GM21619 (cell line): ENCODE data around the gene NOTCH1.

Source experiments
- ATAC-seq: cut with Tn5 transposase; IDR thresholded peaks from one replicate; pipeline ENCODE4 v1.9.1; 2021; ENCODE audit not compliant: unreplicated experiment

NOTCH1 gene

GRCh38 chr9:136532799-136533774 is 12.8 kb downstream of the NOTCH1 start:
- no peak for ATAC-seq

DNA sequence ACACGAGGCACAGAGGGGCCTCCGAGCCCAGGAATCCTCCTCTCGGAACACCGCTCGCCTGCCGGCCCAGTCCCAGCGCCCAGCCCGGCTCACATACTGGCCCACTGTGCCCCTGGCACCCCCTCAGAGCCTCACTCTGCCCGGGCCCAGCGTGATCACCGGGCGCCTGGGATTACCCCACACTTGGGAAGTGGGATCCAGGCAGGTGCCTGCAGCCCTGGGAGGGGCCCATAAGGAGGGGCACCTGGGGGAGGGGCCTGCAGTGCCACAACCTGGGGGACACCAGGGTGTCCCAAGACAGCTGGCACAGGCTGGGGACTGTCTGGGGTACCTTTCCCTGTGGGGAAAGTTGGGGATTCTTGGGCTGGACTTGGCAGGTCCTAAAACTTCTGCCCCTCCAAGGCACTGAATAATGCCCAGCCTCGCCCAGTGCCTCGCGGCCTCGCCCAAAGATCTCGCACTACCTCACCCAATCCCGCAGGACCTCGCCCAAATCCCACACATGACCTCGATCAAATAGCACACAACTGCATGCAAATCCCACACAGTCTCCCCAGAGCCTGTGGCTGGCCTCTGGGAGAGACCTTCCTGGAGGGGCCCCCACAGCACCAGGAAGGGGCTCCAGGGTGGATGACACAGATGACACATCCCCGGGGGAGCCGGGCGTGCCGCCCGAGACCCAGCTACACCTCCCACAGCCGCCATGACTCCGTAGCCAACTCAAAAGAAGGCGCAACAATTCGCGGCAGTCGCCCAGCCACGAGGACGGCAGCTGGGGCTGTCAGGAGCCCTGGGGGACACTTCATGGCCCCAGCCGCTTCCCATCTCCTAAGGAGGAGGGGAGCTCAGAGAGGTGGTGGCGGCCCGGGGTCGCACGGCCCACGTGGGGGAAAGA is 13.7 kb downstream of the NOTCH1 start:
- ATAC-seq: no peak

DNA sequence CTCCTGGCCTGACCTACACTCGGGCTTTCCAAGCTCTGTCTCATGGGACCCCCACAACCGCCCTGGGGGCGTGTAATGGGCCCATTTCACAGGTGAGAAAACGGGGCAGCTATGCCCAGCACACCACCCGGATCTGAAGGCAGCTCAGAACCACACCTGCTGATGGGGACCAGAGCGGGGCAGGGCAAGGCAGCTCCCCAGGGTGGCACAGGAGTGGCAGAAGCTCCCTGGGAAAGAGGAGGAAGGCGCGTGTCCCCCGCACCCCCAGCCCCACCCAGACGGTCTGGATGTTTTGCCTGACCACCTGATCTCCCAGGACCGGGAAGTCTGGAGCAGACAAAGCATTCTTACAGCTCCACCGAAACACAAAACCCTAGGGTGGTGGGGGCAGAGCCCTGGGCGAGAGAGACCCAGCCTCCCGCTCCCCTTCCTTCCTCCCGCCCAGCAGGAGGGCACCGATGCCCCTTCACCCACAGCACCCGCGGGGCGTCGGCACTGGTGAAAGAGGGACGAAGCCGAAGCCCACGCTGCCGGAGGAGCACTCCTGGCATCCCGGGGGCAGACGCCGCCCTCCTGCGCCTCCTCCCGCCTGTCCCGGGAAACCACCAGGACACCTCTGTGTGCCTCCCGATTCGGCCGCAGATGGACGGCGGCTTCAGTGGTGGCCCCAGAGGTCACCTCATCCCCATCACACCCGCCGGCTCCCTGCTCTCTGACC is 14.5 kb downstream of the NOTCH1 start:
- no peak for ATAC-seq

DNA sequence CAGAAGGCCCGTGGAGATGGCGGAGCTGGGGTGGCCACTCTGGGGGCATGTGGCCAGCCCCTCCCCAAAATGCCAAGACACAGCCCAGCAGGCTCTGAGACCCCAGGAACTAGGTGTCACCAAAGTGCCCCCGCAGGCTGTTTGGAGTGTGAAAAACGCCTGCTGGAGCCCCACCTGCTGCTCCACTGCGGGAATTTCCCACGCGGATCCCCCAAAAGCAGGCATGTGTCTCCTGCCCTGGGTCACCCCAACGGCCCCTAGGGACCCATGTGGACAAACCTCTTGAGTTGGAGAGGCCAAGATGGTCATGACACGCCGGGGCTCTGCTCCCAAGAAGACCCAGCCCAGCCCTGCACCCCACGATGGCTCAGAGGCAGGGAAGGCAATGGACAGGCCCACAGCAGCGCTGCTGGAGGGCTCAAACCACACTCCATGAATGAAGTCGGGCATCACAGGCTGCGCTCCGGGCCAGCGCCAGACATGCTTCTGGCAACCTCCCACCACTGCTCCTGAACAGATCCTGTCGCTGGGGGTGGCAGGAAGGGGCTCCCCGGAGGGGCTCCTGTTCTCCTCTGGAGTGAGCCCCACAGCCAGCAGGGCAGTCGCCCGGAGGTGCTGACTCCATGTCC is 15.3 kb downstream of the NOTCH1 start:
- no peak for ATAC-seq

DNA sequence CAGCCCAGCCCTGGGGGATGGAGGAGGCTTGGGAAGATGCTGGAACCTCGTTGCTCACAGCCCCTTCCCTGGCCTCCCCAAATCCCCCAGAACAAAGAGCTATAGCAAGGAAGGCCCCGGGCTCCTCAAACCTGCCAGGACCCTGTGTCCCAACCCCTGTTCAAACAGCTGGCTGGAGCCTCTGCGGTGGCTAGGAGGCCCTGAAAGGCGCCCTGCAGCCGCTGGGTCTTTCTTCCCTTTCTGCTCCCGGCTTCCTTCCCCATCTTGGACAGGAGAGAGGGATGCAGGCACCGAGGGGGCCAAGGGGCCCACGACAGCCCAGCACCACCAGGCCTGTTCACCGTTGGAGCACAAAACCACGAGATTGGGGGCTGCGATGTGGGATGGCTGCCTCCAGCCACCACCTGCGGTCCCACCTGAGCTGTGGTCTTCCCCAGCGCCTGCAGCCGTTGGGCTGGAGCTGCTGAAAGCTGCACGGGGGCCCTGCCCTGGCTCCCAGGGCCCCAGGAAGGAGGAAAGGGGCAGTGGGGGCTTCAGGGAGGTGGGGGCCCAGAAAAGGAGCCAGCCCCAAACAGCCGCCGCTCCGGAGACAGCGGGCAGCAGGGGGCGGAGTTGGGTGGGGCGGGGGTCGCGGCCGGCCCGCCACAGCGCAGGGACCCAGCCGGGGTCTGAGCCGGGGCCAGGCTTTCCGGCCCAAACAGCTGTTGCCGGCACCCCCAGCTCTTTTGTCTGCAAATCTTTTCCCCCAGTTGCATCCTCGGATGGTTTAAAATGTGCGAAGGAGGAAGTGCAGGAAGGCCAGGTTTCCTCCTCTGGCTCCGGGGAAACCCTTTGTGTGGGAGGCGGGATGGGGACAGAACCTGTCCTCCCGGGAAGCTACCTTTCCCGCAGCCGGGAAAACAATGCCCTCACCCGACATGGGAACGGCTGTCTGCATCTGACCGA is 16.1 kb downstream of the NOTCH1 start:
- no peak for ATAC-seq

DNA sequence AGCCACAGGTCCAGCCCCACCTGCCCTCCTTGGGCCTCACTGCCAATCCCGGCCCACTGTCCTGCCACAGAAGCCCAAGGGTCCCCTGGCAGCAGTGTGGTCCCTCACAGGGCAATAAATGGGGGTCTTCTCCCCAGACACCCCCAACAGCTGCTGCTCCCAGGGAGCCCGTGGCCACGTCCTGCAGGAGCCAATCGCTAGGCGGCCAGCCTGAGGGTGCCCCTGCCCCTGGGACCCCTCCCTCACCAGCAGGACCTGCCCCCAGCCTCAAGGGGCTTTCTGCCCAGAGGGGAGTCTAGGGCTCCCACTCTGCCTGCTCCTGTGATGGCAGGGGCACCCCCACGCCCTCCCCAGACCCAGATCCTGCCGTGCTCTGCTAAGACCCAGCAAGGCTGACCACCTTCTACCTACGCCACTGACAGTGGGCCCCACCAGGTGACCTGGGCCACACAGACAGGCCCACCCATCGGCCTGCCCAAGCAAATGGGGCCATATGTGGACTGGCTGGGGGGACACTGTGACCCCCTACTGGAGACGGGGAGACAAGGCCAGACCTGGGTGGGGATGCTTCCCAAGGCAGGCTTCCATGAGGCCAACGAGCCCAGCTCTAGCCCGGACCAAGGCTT is 17.0 kb downstream of the NOTCH1 start:
- no peak for ATAC-seq

- no peak for ATAC-seq
These were observed 17.8 kb downstream of the NOTCH1 start for GRCh38 chr9:136527721-136528710.

DNA sequence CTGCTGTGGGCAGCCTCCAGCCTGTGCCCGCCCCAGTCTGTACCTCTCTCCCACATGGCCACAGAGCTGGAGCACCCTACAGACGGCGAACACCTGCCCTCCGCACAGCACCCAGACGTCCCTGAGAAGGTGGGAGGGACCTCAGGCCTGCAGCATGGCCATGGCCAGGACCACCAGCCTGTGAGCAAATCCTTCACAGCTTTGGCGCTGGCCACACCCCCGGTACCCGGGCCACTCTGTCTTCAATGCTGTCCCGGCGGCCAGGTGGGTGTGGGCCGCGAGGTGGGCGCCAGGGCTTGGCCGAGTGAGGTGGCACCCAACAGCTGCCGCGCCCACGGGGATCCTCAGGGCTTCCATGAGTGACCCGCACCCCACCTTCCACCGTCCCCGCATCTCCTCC is 18.7 kb downstream of the NOTCH1 start:
- ATAC-seq: no peak

GRCh38 chr9:136526625-136527066 is 19.2 kb downstream of the NOTCH1 start:
- no peak for ATAC-seq

DNA sequence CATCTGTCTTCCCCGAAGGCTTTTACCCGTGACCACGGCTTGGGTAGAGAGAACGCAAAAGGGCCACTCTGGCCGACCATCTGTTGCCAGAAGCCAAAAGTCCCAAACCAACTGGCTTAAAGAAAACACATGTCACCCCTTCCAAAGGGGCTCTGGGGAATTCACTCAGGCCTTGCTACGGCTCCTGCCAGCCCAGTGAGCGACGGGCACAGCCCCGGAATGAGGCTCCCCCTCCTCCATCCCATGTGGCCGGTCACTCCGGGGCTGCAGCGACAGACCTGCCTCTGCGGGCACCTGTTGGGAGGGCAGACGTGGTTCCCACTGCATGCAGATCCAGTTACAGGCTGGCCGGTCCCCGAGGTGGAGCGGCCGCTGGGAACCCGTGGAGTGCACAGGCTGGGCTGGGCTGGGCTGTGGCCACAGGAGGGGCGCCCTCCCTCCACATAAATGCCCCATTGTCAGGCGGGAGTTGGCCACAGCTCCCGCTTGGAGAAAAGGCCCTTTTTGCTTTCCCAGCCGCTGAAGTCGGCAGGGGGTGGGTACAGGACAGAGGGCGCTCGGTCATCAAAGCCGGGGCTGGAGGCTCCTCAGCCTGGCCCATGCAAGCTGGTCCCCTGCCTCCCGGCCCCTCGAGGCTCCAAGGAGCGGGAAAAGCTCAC is 19.9 kb downstream of the NOTCH1 start:
- ATAC-seq: no peak

GRCh38 chr9:136525207-136525606 is 20.6 kb downstream of the NOTCH1 start:
- no peak for ATAC-seq

DNA sequence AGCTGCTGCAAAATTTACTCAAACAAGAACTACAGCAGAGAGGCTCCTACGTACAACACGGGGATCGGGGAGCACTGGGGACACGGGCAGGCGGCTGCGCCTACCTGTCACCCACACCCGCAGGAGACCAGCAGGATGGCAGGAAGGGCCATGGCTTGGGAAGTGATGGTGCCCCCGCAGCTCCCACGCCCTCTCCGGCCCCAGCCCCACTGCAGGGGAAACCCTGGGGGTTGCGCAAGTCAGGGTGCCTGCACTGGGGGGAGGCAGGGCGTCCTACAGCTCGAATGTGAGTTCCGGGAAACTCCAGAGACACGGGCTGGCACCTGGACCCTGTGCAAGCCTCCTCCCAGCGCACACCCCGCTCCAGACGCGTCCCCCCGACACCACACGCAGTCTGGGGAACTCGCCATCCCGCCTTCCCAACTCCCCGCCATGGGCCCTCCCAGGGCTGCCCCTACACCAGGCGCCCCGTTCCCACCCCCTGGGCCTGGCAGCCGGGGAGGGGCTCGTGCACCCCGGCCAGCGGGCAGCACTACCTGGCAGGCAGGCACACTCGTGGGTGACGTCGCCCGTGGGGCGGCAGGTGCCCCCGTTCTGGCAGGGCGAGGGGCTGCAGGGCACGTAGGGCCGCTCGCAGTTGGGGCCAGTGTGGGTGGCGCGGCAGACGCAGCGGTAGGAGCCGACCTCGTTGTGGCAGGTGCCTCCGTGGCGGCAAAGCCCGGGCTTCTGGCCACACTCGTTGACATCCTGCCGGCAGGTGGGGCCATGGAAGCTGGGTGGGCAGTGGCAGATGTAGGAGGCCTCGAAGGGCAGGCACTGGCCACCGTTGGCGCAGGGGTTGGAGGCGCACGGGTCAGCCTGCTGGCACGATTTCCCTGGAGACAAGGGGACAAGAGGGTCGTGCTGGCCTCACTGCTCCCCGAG is 23.3 kb downstream of the NOTCH1 start:
- no peak for ATAC-seq

GRCh38 chr9:136521537-136521936 is 24.3 kb downstream of the NOTCH1 start:
- no peak for ATAC-seq

DNA sequence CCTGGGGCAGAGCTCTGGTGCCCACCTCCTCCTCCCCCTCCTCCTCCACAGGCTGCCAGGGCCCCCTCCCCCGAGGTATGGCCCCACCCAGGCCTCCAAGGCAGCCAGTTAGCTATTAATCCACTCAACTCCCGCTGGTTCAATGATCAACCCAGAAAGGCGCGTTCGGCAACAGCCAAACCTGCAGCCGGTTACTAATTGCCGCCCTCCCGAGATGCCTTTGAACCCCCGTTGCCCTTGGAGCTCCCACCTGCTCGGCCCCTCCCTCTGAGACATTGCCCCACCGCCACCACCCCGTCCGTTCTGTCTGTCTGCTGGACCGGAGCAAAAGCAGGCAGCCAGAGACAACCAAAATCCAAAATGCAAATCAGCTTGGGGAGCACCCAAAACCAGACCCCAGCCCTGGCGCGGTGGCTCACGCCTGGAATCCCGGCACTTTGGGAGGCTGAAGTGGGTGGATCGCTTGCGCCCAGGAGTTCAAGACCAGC is 25.8 kb downstream of the NOTCH1 start:
- ATAC-seq: no peak

DNA sequence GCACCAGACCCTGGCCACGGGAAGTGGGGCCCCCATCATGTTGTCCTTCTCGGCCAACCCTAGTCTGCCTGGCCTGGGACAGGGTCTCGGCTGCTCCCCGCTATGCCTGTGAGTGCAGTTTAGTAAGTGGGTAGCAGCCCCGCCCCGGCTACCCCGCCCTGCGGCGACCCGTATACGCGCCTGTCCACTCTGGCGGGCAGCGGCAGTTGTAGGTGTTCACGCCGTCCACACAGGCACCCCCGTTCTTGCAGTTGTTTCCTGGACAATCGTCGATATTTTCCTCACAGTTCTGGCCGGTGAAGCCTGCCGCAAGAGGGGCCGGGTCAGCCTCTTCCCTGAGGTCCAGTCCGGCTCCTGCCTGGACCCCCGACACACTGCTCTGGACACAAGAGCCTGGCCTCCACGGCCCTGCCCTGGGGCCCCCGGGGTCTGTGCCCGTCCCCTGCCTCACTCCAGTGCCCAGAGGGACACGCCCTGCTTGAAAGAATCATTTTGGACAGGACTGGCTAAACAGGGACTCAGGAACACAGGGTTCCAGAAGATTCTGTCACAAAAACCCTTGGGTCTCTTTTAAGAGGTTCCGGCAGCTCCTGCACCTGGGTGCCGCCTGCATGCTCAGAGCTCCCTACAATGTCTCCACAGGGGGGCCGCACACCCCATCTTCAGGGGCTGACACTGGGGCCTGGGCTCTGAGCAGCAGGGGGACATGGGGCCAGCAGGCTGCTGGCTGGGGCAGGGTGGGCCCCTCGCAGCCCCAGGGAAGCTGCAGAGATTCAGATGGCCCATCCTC is 26.4 kb downstream of the NOTCH1 start:
- no peak for ATAC-seq
